GM18867 (cell line): ENCODE data around the gene ADAMTS10.
"Not testable (repeated sequence)": the region's sequence is repeated elsewhere in the genome, so short reads cannot be mapped to it uniquely, and the experiment has no call there.

Source experiments
- ATAC-seq: cut with Tn5 transposase; IDR thresholded peaks from one replicate; pipeline ENCODE4 v1.9.1; 2021; ENCODE audit warnings: mild to moderate bottlenecking, moderate library complexity; ENCODE audit not compliant: unreplicated experiment

The ADAMTS10 gene

GRCh38 chr19:8629184-8629583 lies 18.7 kb upstream of the ADAMTS10 start:
- ATAC-seq: no peak

DNA sequence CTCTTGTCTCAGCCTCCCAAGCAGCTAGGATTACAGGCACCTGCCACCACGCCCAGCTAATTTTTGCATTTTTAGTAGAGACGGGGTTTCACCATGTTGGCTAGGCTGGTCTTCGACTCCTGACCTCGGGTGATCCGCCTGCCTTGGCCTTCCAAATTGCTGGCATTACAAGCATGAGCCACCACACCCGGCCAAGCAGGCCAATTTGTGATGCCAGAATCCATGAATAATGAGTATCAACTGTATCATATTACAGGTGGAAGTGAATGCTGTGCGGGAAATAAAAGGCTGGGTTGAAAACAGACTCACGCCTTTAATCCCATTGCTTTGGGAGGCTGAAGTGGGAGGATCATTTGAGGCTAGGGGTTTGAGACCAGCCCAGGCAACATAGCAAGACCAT lies 16.3 kb upstream of the ADAMTS10 start:
- no peak for ATAC-seq

GRCh38 chr19:8622886-8623285 lies 12.4 kb upstream of the ADAMTS10 start:
- ATAC-seq: not testable (repeated sequence)

GRCh38 chr19:8618751-8619150 lies 8.2 kb upstream of the ADAMTS10 start:
- ATAC-seq: no peak

DNA sequence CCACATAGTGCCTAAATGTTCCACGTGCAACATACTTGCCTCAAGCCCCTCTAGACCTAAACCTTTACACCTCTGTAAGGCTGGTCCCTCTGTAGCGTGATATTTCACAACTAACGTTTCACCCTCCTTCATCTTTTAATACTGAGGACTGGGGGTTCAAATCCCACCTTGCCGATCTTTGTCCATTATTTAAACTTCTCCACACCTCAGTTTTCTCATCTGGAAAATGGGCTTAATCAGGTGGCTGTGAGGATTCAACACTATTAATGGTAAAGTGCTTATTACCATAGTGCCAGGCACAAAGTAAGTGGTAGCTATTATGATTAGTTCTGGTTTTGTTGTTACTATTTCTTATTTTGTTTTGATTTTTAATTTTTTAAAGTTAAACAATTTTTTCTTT lies 7.5 kb upstream of the ADAMTS10 start:
- ATAC-seq: no peak

- not testable (repeated sequence) for ATAC-seq
Observed at GRCh38 chr19:8617325-8617724, 6.8 kb upstream of the ADAMTS10 start.

DNA sequence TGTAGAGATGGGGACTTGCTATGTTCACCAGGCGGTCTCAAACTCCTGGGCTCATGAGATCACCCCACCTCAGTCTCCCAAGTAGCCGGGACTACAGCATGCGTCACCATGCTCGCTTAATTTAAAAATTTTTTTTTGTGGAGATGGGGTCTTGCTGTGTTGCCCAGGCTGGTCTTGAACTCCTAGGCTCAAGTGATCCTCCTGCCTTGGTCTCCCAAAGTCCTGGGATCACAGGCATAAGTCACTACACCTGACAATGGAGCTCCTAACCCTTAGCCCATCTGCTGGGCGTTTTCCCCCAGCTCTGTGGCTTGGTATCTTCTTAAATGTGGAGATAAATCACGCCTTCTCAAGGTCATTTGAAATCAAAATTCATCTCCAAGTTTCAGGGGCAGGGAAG lies 6.3 kb upstream of the ADAMTS10 start:
- no peak for ATAC-seq

- ATAC-seq: no peak
Observed at GRCh38 chr19:8615813-8616596, 5.5 kb upstream of the ADAMTS10 start.

DNA sequence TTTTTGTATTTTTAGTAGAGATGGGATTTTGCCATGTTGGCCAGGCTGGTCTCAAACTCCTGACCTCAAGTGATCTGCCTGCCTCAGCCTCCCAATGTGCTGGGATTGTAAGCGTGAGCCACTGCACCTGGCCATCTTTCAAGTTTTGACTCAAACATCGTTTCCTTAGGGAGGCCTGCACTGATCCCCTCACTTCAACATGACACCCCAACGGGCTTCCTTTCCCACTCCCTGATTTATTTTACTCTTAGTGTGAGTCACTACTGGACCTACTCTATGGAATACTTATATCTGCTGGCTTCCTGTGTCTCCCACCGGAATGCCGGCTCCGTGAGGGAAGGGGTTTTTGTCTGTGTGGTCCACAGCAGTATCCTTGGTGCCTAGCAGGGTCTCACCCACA lies 4.5 kb upstream of the ADAMTS10 start:
- ATAC-seq: no peak

DNA sequence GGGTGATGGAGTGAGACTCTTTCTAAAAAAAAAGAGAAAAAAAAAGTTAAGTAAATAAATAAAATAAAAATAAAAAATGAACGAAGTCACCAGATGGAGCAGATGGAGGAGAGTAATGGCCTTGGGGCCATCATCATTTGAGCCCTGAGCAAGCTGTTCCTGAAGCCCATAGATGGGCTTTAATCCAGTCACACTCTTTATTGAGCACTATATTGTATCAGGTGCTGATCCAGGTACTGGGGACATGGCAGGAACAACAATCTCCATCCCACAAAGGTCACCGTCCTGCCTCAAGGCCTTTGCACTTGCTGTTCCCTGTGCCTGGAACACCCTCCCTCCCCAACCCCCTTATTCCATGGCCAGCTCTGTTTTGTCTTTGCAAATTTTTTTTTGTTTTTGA lies 3.9 kb upstream of the ADAMTS10 start:
- ATAC-seq: no peak

- ATAC-seq: no peak
Observed at GRCh38 chr19:8612807-8613171, 2.3 kb upstream of the ADAMTS10 start.

- ATAC-seq: no peak
Observed at GRCh38 chr19:8611877-8612806, 1.6 kb upstream of the ADAMTS10 start.

DNA sequence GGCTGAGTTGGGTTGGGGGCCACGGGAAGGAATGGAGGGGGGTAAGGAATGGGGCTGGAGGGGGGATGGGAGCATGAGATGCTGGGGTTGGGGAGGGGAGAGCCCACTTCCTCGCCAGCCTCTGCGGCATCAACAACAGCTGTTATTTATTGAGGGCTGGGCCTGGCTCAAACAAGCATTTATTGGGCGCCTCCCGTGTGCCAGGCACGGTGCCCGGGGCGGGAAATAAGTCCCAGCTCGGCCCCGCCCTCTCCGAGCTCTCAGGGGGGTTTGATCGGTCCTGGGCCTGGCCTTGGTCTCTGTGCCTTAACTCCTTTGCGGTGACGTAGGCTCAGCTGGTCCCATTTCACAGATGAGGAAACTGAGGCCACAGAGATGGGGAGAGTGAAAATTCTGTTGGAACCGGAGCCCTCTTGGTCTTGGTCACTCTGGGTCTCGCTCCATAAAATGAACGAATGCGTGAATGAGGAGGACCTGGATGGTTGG lies 919 bp upstream of the ADAMTS10 start:
- no peak for ATAC-seq

GRCh38 chr19:8610936-8611300 lies 403 bp upstream of the ADAMTS10 start:
- ATAC-seq: no peak

- no peak for ATAC-seq
Observed at GRCh38 chr19:8609279-8610040, 1.1 kb downstream of the ADAMTS10 start.

GRCh38 chr19:8608941-8609278 lies 1.6 kb downstream of the ADAMTS10 start:
- ATAC-seq: no peak

DNA sequence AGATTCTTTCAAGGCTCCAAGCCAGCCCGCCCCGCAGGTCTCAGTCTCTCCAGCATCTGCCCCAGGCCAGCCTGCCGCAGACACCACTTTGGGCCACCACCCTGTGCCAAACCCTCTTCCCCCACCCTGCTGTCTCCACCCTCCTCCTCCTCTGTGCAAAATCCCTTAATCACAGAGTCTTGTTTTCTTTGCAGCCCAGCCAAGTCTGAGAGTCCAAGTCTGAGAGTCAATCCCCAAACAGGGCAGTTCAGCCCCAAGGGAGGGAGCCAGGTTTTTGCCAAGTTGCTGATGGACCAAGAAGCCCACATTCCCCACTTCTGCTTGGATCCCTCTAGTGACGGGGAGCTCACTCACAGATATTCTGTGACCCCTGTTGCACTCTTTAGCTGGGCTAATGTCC lies 3.1 kb downstream of the ADAMTS10 start:
- no peak for ATAC-seq

GRCh38 chr19:8605514-8605913 lies 5.0 kb downstream of the ADAMTS10 start:
- no peak for ATAC-seq

DNA sequence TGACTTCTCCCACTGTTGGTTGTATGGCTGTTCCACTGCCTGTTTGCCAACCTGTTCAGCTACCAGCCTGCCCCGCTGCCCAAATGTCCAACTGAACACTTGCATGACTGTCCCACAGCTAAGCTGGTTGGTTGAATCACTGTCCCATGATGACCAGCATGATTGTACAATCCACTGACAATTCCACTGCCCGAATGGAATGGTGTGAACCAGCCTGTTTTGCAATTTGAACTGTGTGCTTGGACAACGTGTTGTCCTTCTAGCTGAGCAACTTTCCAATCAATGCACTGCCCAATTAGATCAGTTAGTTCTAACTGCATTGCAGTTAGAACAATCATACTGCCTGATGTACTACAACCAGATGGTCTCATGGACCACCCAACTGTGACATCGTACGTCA lies 8.7 kb downstream of the ADAMTS10 start:
- ATAC-seq: no peak

DNA sequence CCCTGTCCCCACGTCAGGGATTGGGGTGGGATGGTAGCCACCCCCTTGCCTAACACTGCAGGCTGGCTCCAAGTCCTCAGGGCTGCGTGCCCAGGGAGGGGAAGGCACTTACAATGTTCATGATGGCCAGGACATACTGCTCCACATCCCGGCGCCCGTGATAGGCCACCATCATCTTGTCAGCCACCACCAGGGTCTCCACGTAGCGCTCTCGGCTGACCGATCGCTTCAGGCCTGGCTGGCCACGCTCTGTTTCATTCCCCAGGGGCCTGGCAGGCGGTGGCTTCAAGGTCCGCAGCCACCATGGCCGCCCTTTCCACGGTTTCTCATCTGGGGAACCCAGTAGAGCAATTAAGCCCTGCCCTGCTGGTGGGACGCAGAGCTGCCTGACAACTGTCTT lies 9.7 kb downstream of the ADAMTS10 start:
- no peak for ATAC-seq

DNA sequence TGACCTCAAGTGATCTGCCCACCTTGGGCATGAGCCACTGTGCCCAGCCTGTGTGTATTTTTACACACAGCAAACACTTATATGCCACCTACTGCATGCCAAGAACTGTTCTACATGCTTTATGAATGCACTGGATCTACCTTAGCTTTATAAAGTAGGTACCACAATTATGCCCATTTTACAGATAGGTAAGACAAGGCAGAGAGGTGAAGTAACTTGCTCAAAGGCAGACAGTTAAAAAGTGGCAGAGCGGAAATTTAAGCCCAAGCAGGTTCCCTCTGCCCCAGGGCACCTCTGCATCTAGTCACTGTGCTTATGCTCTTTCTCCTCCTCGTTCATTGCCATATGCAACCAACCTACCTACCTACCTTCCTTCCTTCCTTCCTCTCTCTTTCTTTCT lies 10.5 kb downstream of the ADAMTS10 start:
- no peak for ATAC-seq
